PC-3 (cell line): ENCODE data around the gene C16orf74. TPM values are rescaled to one million over a fixed set of nuclear protein-coding genes. Genes with fewer than 3 reads are reported as not detected.
A peak's percentile ranks its signal among the peaks of the same experiment; 100 is the strongest.

ENCODE experiments used
- ATAC-seq: fragments of 200-7000 bp; cut with Tn5 transposase; 2 replicates; pipeline ENCODE4 v1.9.1; 2020; ENCODE audit warnings: mild to moderate bottlenecking, moderate library complexity
- BruUV-seq: library from RNA; stranded (reverse); fragments of 400-500 nt; replicated peaks from 2 replicates; lab custom pipeline; 2021; lab: Mats Ljungman, UMichigan
- CTCF ChIA-PET: fragments of 300-600 bp; sonication (Branson Sonifier 250); formaldehyde crosslinking; loops from one replicate; lab custom pipeline; 2022; ENCODE audit warnings: antibody characterized with exemption; lab: Charles Lee
- POLR2A ChIA-PET: fragments of 300-600 bp; sonication (Branson Sonifier 250); formaldehyde crosslinking; loops from one replicate; lab custom pipeline; 2022; ENCODE audit warnings: antibody characterized with exemption; ENCODE audit not compliant: unreplicated experiment; lab: Charles Lee
- DNase-seq: peaks from one replicate; pipeline ENCODE4 v3.0.0-alpha.2; 2015
- H2AFZ ChIP-seq: fragments of 300-600 bp; sonication (generic); 2 replicates; pipeline ENCODE4 v1.6.0; 2016; ENCODE audit warnings: antibody characterized with exemption, low read length
- H3F3A ChIP-seq: fragments of 300-600 bp; sonication (generic); one replicate; pipeline ENCODE4 v1.6.0; 2017; ENCODE audit warnings: antibody characterized with exemption, low read length, control low read depth, mild to moderate bottlenecking; ENCODE audit not compliant: unreplicated experiment
- H3K27ac ChIP-seq: fragments of 300-600 bp; sonication (generic); 2 replicates; pipeline ENCODE4 v1.5.1; 2016; ENCODE audit warnings: mild to moderate bottlenecking, low read length
- H3K27me3 ChIP-seq: fragments of 300-600 bp; sonication (generic); 2 replicates; pipeline ENCODE4 v1.6.1; 2016; ENCODE audit warnings: low read length, mixed read lengths
- H3K36me3 ChIP-seq: fragments of 300-600 bp; sonication (generic); 2 replicates; pipeline ENCODE4 v1.6.1; 2016; ENCODE audit warnings: low read depth, mixed run types, low read length, mixed read lengths
- H3K4me1 ChIP-seq: fragments of 300-600 bp; sonication (generic); 2 replicates; pipeline ENCODE4 v1.5.1; 2016; ENCODE audit warnings: low read length; ENCODE audit not compliant: insufficient read depth
- H3K4me2 ChIP-seq: fragments of 300-600 bp; sonication (generic); 2 replicates; pipeline ENCODE4 v1.6.0; 2016; ENCODE audit warnings: low read length
- H3K4me3 ChIP-seq: fragments of 300-600 bp; sonication (generic); 2 replicates; pipeline ENCODE4 v1.5.1; 2016; ENCODE audit warnings: mild to moderate bottlenecking, low read length, mixed read lengths
- H3K79me2 ChIP-seq: fragments of 300-600 bp; sonication (generic); 2 replicates; pipeline ENCODE4 v1.6.1; 2017; ENCODE audit warnings: low read length, mixed read lengths
- H3K9ac ChIP-seq: fragments of 300-600 bp; sonication (generic); 2 replicates; pipeline ENCODE4 v1.6.0; 2016; ENCODE audit warnings: mild to moderate bottlenecking, low read length
- H3K9me2 ChIP-seq: fragments of 300-600 bp; sonication (generic); replicated peaks from 2 replicates; pipeline ENCODE4 v1.6.1; 2016; ENCODE audit warnings: mixed run types, low read length, mixed read lengths
- H3K9me3 ChIP-seq: fragments of 300-600 bp; sonication (generic); 2 replicates; pipeline ENCODE4 v1.6.1; 2016; ENCODE audit warnings: low read length, mixed read lengths
- H4K20me1 ChIP-seq: fragments of 300-600 bp; sonication (generic); 2 replicates; pipeline ENCODE4 v1.6.1; 2016; ENCODE audit warnings: low read length, mixed read lengths
- EZH2 ChIP-seq: fragments of 300-600 bp; sonication (generic); IDR thresholded peaks from one replicate; pipeline ENCODE4 v1.6.1; 2017; ENCODE audit warnings: antibody characterized with exemption, mild to moderate bottlenecking, low read length; ENCODE audit not compliant: unreplicated experiment
- EZH2phosphoT487 ChIP-seq: fragments of 300-600 bp; sonication (generic); IDR thresholded peaks from 2 replicates; pipeline ENCODE4 v1.6.1; 2018; ENCODE audit warnings: mild to moderate bottlenecking, antibody characterized with exemption, low read length, borderline replicate concordance
- intact Hi-C: fragments of 100-400 bp; cut with micrococcal nuclease; formaldehyde crosslinking; loops from 2 replicates; pipeline ENCODE4 v1.9.0; 2023
- total RNA-seq: library from RNA; depleted of rRNA; stranded (reverse); fragments of >200 nt; gene quantifications from 2 replicates; pipeline ENCODE4 v1.2.3, GENCODE V29; 2014
- TF ChIP-seq, protein P1 (sequence below): fragments of 300-600 bp; sonication (generic); conservative IDR thresholded peaks from 2 replicates; pipeline ENCODE4 v1.5.1; 2017; ENCODE audit warnings: antibody characterized with exemption, low read depth, mild to moderate bottlenecking, low read length

C16orf74 gene
- total RNA-seq, 1 experiment from 2014 or later, result 71.0 TPM

DNA sequence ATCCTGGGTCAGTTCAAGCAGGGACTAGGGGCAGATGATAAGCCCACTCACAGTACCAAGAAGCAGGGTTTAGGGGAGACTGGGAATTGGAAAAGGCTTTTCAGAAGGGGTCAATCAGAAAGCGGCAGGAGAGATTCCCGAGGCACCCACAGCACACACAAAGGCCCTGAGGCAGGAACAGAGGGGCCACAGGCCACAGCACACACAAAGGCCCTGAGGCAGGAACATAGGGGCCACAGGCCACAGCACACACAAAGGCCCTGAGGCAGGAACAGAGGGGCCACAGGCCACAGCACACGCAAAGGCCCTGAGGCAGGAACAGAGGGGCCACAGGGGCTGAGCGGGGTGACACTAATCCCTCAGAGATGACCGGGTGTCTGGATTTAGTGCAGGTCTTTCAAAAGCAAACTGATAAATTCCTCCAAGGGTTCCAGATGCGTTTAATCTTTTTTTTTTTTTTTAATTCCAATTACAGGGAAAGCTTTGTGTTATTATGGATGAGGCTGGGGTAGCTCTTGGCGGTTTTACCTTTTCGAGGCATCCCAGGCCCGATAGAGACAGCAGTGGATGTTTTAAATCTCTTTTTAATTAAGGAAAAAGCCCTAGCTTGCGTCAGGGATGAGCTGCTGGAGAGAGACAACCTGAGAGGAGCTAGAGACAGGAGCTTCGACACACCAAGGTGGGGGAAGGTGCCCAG lies 31.1 kb downstream of the C16orf74 start:
- no peak overlapping the region for H3K4me3 ChIP-seq
- peak overlapping the region; percentile 28; the same call in 1 of the 2 replicates for H3K27ac ChIP-seq
- no peaks in the 10 kb centered on the region for H3K36me3 ChIP-seq
- H3K79me2 ChIP-seq, result 0 out of 2 replicates have a peak, but pooled peaks cover 4% of the 10 kb centered on the region
- peaks cover 10% of the 10 kb centered on the region for H3K4me1 ChIP-seq
- H3K9me2 ChIP-seq, result no peaks in the 10 kb centered on the region
- peak overlapping the region; percentile 29 for H3K4me2 ChIP-seq
- H3K9ac ChIP-seq, result no peak overlapping the region
- no peaks in the 10 kb centered on the region for H3K9me3 ChIP-seq
- no TSS peak for BruUV-seq
- TF ChIP-seq EZH2 (no peak), EZH2phosphoT487 (no peak)
- TF ChIP-seq, protein P1, sequence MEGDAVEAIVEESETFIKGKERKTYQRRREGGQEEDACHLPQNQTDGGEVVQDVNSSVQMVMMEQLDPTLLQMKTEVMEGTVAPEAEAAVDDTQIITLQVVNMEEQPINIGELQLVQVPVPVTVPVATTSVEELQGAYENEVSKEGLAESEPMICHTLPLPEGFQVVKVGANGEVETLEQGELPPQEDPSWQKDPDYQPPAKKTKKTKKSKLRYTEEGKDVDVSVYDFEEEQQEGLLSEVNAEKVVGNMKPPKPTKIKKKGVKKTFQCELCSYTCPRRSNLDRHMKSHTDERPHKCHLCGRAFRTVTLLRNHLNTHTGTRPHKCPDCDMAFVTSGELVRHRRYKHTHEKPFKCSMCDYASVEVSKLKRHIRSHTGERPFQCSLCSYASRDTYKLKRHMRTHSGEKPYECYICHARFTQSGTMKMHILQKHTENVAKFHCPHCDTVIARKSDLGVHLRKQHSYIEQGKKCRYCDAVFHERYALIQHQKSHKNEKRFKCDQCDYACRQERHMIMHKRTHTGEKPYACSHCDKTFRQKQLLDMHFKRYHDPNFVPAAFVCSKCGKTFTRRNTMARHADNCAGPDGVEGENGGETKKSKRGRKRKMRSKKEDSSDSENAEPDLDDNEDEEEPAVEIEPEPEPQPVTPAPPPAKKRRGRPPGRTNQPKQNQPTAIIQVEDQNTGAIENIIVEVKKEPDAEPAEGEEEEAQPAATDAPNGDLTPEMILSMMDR, result no peak
- H3K27me3 ChIP-seq, result no peaks in the 10 kb centered on the region
- intact Hi-C loops, result loop anchor here (1.0 kb wide), 1 partner anchor 27 kb away; no protein-coding TSS in a partner anchor
- ATAC-seq, result no peak
- no peaks in the 10 kb centered on the region for H3F3A ChIP-seq
- ChIA-PET POLR2A (interaction anchor here (0.6 kb wide), 1 partner anchor 35 kb away, joined by 3 read pairs; no protein-coding TSS in a partner anchor), CTCF (interaction anchor here (0.6 to 0.7 kb wide), 3 partner anchors 8 to 35 kb away, joined by 3 to 7 read pairs (median 6); no protein-coding TSS in a partner anchor)
- no peak for DNase-seq
- no peaks in the 10 kb centered on the region for H4K20me1 ChIP-seq
- no peak overlapping the region for H2AFZ ChIP-seq

DNA sequence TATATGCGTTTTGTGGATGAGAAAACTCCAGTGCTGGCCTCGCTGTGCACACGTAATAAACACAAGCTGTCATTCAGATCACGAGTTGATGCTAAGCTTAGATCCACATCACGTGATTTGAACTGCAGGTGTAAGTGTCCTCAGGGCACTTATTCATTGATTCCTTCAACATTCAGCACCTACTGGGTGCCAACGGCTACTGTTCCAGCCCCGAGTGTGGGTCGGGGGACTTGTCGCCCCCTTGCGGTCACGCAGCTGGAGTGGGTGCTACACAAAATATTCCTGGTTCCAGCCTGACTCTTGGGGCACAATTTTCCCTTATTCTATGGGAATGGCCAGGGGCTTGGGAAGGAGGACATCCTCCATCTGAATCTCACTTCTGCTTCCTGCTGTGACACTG lies 32.2 kb downstream of the C16orf74 start:
- H3K9ac ChIP-seq, result no peak overlapping the region
- H3K27me3 ChIP-seq, result no peaks in the 10 kb centered on the region
- DNase-seq (peak; percentile 23), ATAC-seq (no peak)
- BruUV-seq, result no TSS peak
- no peaks in the 10 kb centered on the region for H4K20me1 ChIP-seq
- H3F3A ChIP-seq, result no peaks in the 10 kb centered on the region
- no peak overlapping the region for H3K4me2 ChIP-seq
- no peaks in the 10 kb centered on the region for H3K9me2 ChIP-seq
- intact Hi-C loops, result no loop called here
- TF ChIP-seq, protein P1, result peak; percentile 43
- TF ChIP-seq EZH2phosphoT487 (no peak), EZH2 (no peak)
- H3K79me2 ChIP-seq, result 0 out of 2 replicates have a peak, but pooled peaks cover 4% of the 10 kb centered on the region
- no peaks in the 10 kb centered on the region for H3K9me3 ChIP-seq
- peaks cover 10% of the 10 kb centered on the region for H3K4me1 ChIP-seq
- no peak overlapping the region for H3K4me3 ChIP-seq
- no peak overlapping the region for H3K27ac ChIP-seq
- ChIA-PET CTCF (no interaction called here), POLR2A (no interaction called here)
- no peak overlapping the region for H2AFZ ChIP-seq
- H3K36me3 ChIP-seq, result no peaks in the 10 kb centered on the region

GRCh38 chr16:85718153-85718477 lies 32.8 kb downstream of the C16orf74 start:
- BruUV-seq, result no TSS peak
- H3K9ac ChIP-seq, result no peak overlapping the region
- intact Hi-C loops, result no loop called here
- CTCF ChIA-PET, result no interaction called here
- no peak overlapping the region for H3K4me3 ChIP-seq
- POLR2A ChIA-PET, result no interaction called here
- no peak overlapping the region for H2AFZ ChIP-seq
- H3K79me2 ChIP-seq, result 0 out of 2 replicates have a peak, but pooled peaks cover 4% of the 10 kb centered on the region
- no peak for TF ChIP-seq EZH2phosphoT487
- TF ChIP-seq, protein P1, result no peak
- TF ChIP-seq EZH2, result no peak
- no peaks in the 10 kb centered on the region for H3K27me3 ChIP-seq
- H3K27ac ChIP-seq, result no peak overlapping the region
- H3K9me2 ChIP-seq, result no peaks in the 10 kb centered on the region
- ATAC-seq, result no peak
- no peaks in the 10 kb centered on the region for H4K20me1 ChIP-seq
- H3K36me3 ChIP-seq, result no peaks in the 10 kb centered on the region
- no peaks in the 10 kb centered on the region for H3F3A ChIP-seq
- no peaks in the 10 kb centered on the region for H3K9me3 ChIP-seq
- no peak overlapping the region for H3K4me2 ChIP-seq
- DNase-seq, result no peak
- H3K4me1 ChIP-seq, result peaks cover 10% of the 10 kb centered on the region
